ENCODE results near the gene SLC43A3. TPM values are rescaled to one million over a fixed set of nuclear protein-coding genes. Genes with fewer than 3 reads are reported as not detected.
"Not testable (repeated sequence)": the region's sequence is repeated elsewhere in the genome, so short reads cannot be mapped to it uniquely, and the experiment has no call there.

The SLC43A3 gene
- total RNA-seq, 1 donor from 2014 or later = 10.8 TPM

GRCh38 chr11:57456960-57457642 is 30.2 kb upstream of the SLC43A3 start:
- peak; percentile 99 for TF ChIP-seq CTCF (IDR thresholded peaks at IDR 0.05; ENCODE audit: partially characterized antibody, unreplicated experiment)
- peaks cover 7% of the 10 kb centered on the region for H3K4me1 Mint-ChIP-seq (ENCODE audit: low read depth, unreplicated experiment)
- H3K9me3 Mint-ChIP-seq (ENCODE audit: unreplicated experiment) = peaks cover 14% of the 10 kb centered on the region
- DNase-seq = peak; percentile 93
- no peaks in the 10 kb centered on the region for H3K36me3 Mint-ChIP-seq (ENCODE audit: unreplicated experiment)
- H3K27me3 Mint-ChIP-seq (ENCODE audit: unreplicated experiment) = peaks cover 22% of the 10 kb centered on the region
- peak overlapping the region; percentile 56 for H3K4me3 Mint-ChIP-seq (ENCODE audit: unreplicated experiment)
- H3K27ac Mint-ChIP-seq (ENCODE audit: unreplicated experiment) = peak overlapping the region; percentile 46

- no peak for DNase-seq
- peaks cover 3% of the 10 kb centered on the region for H3K4me1 Mint-ChIP-seq (ENCODE audit: low read depth, unreplicated experiment)
- H3K36me3 Mint-ChIP-seq (ENCODE audit: unreplicated experiment) = no peaks in the 10 kb centered on the region
- no peak overlapping the region for H3K27ac Mint-ChIP-seq (ENCODE audit: unreplicated experiment)
- peaks cover 11% of the 10 kb centered on the region for H3K27me3 Mint-ChIP-seq (ENCODE audit: unreplicated experiment)
- H3K9me3 Mint-ChIP-seq (ENCODE audit: unreplicated experiment) = peaks cover 4% of the 10 kb centered on the region
- TF ChIP-seq CTCF (IDR thresholded peaks at IDR 0.05; ENCODE audit: partially characterized antibody, unreplicated experiment) = no peak
- no peak overlapping the region for H3K4me3 Mint-ChIP-seq (ENCODE audit: unreplicated experiment)
Observed at GRCh38 chr11:57453543-57454177, 26.7 kb upstream of the SLC43A3 start.

- no peaks in the 10 kb centered on the region for H3K4me1 Mint-ChIP-seq (ENCODE audit: low read depth, unreplicated experiment)
- H3K27me3 Mint-ChIP-seq (ENCODE audit: unreplicated experiment) = peaks cover 2% of the 10 kb centered on the region
- no peak overlapping the region for H3K27ac Mint-ChIP-seq (ENCODE audit: unreplicated experiment)
- no peak for TF ChIP-seq CTCF (IDR thresholded peaks at IDR 0.05; ENCODE audit: partially characterized antibody, unreplicated experiment)
- no peak for DNase-seq
- H3K36me3 Mint-ChIP-seq (ENCODE audit: unreplicated experiment) = no peaks in the 10 kb centered on the region
- H3K4me3 Mint-ChIP-seq (ENCODE audit: unreplicated experiment) = no peak overlapping the region
- peaks cover 5% of the 10 kb centered on the region for H3K9me3 Mint-ChIP-seq (ENCODE audit: unreplicated experiment)
Observed at GRCh38 chr11:57446055-57446454, 19.1 kb upstream of the SLC43A3 start.

GRCh38 chr11:57445122-57445394 is 18.1 kb upstream of the SLC43A3 start:
- not testable (repeated sequence) for H3K36me3 Mint-ChIP-seq (ENCODE audit: unreplicated experiment); DNase-seq; H3K9me3 Mint-ChIP-seq (ENCODE audit: unreplicated experiment); H3K27me3 Mint-ChIP-seq (ENCODE audit: unreplicated experiment); H3K27ac Mint-ChIP-seq (ENCODE audit: unreplicated experiment); H3K4me3 Mint-ChIP-seq (ENCODE audit: unreplicated experiment); H3K4me1 Mint-ChIP-seq (ENCODE audit: low read depth, unreplicated experiment)

- DNase-seq = no peak
- Mint-ChIP-seq H3K27ac (ENCODE audit: unreplicated experiment) (no peak overlapping the region), H3K36me3 (ENCODE audit: unreplicated experiment) (no peaks in the 10 kb centered on the region), H3K27me3 (ENCODE audit: unreplicated experiment) (no peaks in the 10 kb centered on the region), H3K9me3 (ENCODE audit: unreplicated experiment) (peaks cover 6% of the 10 kb centered on the region), H3K4me1 (ENCODE audit: low read depth, unreplicated experiment) (no peaks in the 10 kb centered on the region), H3K4me3 (ENCODE audit: unreplicated experiment) (no peak overlapping the region)
- no peak for TF ChIP-seq CTCF (IDR thresholded peaks at IDR 0.05; ENCODE audit: partially characterized antibody, unreplicated experiment)
Observed at GRCh38 chr11:57444362-57445121, 17.6 kb upstream of the SLC43A3 start.
